Spleen (tissue), 7 donors: ENCODE data around the gene FRMD4A.

Experiments
- CTCF ChIP-seq, 11 experiments: fragments of 200-600 bp in 7 of 11; fragments of 450-650 bp in 4 of 11; sonication (generic) in 4 of 11; IDR thresholded peaks in 8 of 11; conservative IDR thresholded peaks in 3 of 11; 1 replicate in 7 of 11; 2 replicates in 4 of 11; pipeline versions ENCODE4 v1.4.0 to v1.8.0; 2016 to 2021; ENCODE audit warnings: antibody characterized with exemption in 11 of 11, inconsistent platforms in 4 of 11, mild to moderate bottlenecking in 1 of 11
- POLR2AphosphoS5 ChIP-seq, 3 donors: sonication (generic); formaldehyde crosslinking; IDR thresholded peaks; one replicate each; pipeline ENCODE4 v1.5.1; 2017; ENCODE audit warnings: antibody characterized with exemption in 3 of 3
- donor health status: DM: no; HTN: no; CAD: no; lungs with moderate emphysema.
- donor health status: DM: no; HTN: no; CAD: no.
- donor health status: DM: no; HTN: no; CAD: no.

GRCh38 chr10:14022954-14023672 lies 307.6 kb downstream of the FRMD4A start:
- TF ChIP-seq CTCF (IDR thresholded peaks at IDR 0.05 in 8 of 11, conservative IDR thresholded peaks at IDR 0.05 in 3 of 11) (no peak), POLR2AphosphoS5 (IDR thresholded peaks at IDR 0.05) (no peak)
